ENCODE data around the gene PAQR9.

DNA sequence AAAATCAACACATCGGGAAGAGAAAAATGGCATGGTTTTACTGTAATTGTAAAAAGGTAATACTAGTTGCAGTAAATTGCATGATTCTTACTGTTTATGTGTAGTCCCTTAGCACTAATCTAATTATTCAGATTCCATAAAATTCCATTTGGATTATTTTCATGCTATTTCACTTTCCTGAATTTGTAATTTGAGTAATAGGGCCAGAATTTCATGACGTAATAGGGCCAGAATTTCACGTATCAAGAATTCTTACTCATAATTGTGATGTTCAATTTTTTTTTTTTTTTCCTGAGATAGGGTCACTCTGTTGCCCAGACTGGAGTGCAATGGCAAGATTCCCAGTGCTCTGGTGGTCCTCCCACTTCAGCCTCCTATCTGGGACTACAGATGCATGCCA is 35.0 kb upstream of the PAQR9 start:
- TF ChIP-seq, protein P1, sequence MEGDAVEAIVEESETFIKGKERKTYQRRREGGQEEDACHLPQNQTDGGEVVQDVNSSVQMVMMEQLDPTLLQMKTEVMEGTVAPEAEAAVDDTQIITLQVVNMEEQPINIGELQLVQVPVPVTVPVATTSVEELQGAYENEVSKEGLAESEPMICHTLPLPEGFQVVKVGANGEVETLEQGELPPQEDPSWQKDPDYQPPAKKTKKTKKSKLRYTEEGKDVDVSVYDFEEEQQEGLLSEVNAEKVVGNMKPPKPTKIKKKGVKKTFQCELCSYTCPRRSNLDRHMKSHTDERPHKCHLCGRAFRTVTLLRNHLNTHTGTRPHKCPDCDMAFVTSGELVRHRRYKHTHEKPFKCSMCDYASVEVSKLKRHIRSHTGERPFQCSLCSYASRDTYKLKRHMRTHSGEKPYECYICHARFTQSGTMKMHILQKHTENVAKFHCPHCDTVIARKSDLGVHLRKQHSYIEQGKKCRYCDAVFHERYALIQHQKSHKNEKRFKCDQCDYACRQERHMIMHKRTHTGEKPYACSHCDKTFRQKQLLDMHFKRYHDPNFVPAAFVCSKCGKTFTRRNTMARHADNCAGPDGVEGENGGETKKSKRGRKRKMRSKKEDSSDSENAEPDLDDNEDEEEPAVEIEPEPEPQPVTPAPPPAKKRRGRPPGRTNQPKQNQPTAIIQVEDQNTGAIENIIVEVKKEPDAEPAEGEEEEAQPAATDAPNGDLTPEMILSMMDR (IDR thresholded peaks at IDR 0.05): no peak
- no peak for TF ChIP-seq POLR2AphosphoS5 (IDR thresholded peaks at IDR 0.05)
- TF ChIP-seq POLR2A (IDR thresholded peaks at IDR 0.05): no peak
- no peak for TF ChIP-seq EP300 (IDR thresholded peaks at IDR 0.05)

Data from stomach (tissue), 4 donors.